HG02852 (cell line): ENCODE measurements around the gene UNC93A.
"Not testable (repeated sequence)": the region's sequence is repeated elsewhere in the genome, so short reads cannot be mapped to it uniquely, and the experiment has no call there.

Experiments used
- ATAC-seq: cut with Tn5 transposase; IDR thresholded peaks from one replicate; pipeline ENCODE4 v1.9.1; 2021; ENCODE audit warnings: mild to moderate bottlenecking, moderate library complexity; ENCODE audit not compliant: unreplicated experiment

Gene UNC93A

GRCh38 chr6:167270499-167271311 is 20.4 kb upstream of the UNC93A start:
- ATAC-seq: no peak

GRCh38 chr6:167272151-167272550 is 19.0 kb upstream of the UNC93A start:
- no peak for ATAC-seq

GRCh38 chr6:167272696-167273379 is 18.3 kb upstream of the UNC93A start:
- no peak for ATAC-seq

- ATAC-seq: no peak
These were observed 16.8 kb upstream of the UNC93A start for GRCh38 chr6:167274270-167274669.

- ATAC-seq: no peak
These were observed 16.1 kb upstream of the UNC93A start for GRCh38 chr6:167275001-167275400.

GRCh38 chr6:167275436-167275835 is 15.7 kb upstream of the UNC93A start:
- ATAC-seq: no peak

GRCh38 chr6:167276772-167277533 is 14.2 kb upstream of the UNC93A start:
- no peak for ATAC-seq

- not testable (repeated sequence) for ATAC-seq
These were observed 12.8 kb upstream of the UNC93A start for GRCh38 chr6:167278173-167278940.

GRCh38 chr6:167279766-167280446 is 11.2 kb upstream of the UNC93A start:
- no peak for ATAC-seq

GRCh38 chr6:167280466-167280865 is 10.6 kb upstream of the UNC93A start:
- ATAC-seq: not testable (repeated sequence)

- no peak for ATAC-seq
These were observed 8.9 kb upstream of the UNC93A start for GRCh38 chr6:167282165-167282564.

- not testable (repeated sequence) for ATAC-seq
These were observed 6.5 kb upstream of the UNC93A start for GRCh38 chr6:167284565-167284964.

GRCh38 chr6:167285077-167285770 is 5.9 kb upstream of the UNC93A start:
- ATAC-seq: no peak

- no peak for ATAC-seq
These were observed 3.5 kb upstream of the UNC93A start for GRCh38 chr6:167287513-167288048.

GRCh38 chr6:167288591-167289225 is 2.4 kb upstream of the UNC93A start:
- ATAC-seq: peak; percentile 68

GRCh38 chr6:167289291-167289690 is 1.8 kb upstream of the UNC93A start:
- not testable (repeated sequence) for ATAC-seq

- no peak for ATAC-seq
These were observed 647 bp downstream of the UNC93A start for GRCh38 chr6:167291623-167292300.
